Left colon (tissue), 2 donors: ENCODE measurements around the gene CEBPZ. TPM values are rescaled to one million over a fixed set of nuclear protein-coding genes. Genes with fewer than 3 reads are reported as not detected.

Experiments
- ATAC-seq: fragments of 200-7000 bp; cut with Tn5 transposase; one replicate; pipeline ENCODE4 v1.9.1; 2020; ENCODE audit warnings: mild to moderate bottlenecking, moderate library complexity
- DNase-seq, 2 donors: peaks; one replicate each; pipeline ENCODE4 v3.0.0-alpha.2; 2020
- intact Hi-C, 2 donors: fragments of 100-400 bp; cut with DNase I in 1 of 2; cut with micrococcal nuclease in 1 of 2; formaldehyde crosslinking; loops; one replicate each; pipeline versions ENCODE4 v1.11.2 to v1.14.0; 2022; cut with DNase I, micrococcal nuclease
- long read RNA-seq: library from polyadenylated mRNA; unstranded; transcript quantifications from one replicate; pipeline ENCODE4 v2.0.0, GENCODE V29; 2021
- total RNA-seq, 2 donors: library from RNA; stranded (reverse); fragmentation: NEBNext Ultra II Directional; extraction: Animal tissue kit (Norgen Biotek cat#: 25700); gene quantifications; one replicate each; pipeline ENCODE4 v1.2.1, GENCODE V29; 2021
- donor health status: DM: no; HTN: no; CAD: no.
- donor health status: DM: yes; HTN: yes; CAD: no.

The CEBPZ gene, protein sequence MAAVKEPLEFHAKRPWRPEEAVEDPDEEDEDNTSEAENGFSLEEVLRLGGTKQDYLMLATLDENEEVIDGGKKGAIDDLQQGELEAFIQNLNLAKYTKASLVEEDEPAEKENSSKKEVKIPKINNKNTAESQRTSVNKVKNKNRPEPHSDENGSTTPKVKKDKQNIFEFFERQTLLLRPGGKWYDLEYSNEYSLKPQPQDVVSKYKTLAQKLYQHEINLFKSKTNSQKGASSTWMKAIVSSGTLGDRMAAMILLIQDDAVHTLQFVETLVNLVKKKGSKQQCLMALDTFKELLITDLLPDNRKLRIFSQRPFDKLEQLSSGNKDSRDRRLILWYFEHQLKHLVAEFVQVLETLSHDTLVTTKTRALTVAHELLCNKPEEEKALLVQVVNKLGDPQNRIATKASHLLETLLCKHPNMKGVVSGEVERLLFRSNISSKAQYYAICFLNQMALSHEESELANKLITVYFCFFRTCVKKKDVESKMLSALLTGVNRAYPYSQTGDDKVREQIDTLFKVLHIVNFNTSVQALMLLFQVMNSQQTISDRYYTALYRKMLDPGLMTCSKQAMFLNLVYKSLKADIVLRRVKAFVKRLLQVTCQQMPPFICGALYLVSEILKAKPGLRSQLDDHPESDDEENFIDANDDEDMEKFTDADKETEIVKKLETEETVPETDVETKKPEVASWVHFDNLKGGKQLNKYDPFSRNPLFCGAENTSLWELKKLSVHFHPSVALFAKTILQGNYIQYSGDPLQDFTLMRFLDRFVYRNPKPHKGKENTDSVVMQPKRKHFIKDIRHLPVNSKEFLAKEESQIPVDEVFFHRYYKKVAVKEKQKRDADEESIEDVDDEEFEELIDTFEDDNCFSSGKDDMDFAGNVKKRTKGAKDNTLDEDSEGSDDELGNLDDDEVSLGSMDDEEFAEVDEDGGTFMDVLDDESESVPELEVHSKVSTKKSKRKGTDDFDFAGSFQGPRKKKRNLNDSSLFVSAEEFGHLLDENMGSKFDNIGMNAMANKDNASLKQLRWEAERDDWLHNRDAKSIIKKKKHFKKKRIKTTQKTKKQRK
- total RNA-seq: 10 to 100 TPM; 36.9 to 40.0 TPM
- long read RNA-seq, transcript CEBPZ-201 (16 exons, 3,463 nt): major isoform, 28 of 46 reads
- long read RNA-seq, partial matches to known transcripts: 14 of 46 reads
- long read RNA-seq, other reads (novel, unspliced or antisense): 4 of 46 reads

DNA sequence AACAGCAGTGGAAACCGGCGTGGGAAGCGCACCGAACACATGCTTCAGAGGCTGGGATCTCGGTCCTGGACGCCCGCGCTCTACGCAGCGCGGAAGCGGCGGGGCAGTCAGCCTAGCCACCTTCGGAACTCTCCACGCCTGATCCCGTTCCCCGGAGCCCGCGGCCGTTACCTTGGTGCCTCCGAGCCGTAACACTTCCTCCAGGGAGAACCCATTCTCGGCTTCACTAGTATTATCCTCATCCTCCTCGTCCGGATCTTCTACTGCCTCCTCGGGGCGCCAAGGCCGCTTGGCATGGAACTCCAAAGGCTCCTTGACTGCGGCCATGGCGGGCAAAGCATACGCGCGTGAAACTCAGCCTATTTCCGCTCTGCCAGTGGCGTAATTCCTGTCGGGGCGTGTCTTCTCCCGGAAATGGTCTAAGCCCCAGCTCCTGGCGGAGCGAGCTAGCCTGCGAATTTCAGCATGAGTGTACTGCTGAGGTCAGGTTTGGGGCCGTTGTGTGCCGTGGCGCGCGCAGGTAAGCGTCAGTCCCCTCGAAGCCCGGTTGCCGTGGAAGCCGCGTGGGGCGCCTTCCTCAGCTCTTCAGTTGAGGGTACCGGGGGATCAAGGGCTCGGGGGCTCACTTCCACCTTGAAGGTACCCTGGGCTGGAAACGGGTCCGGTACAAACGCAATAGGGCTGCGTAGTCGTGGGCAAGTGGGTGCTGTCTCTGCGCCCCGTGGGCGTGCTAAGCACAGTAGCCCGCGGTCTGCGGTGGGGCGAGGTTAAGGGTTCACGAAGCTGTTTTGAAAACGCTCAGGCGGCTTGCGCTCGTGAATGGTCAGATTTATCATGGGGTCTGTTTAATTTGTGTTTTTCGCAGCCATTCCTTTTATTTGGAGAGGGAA is at the start of gene CEBPZ, which contains the start of gene NDUFAF7:
Gene CEBPZ (minus strand): TSS at position 356 of the 890 bp plus-strand sequence. CDS start 29 bp downstream, at position 327.
Gene NDUFAF7 (plus strand): TSS at position 418 of the 890 bp plus-strand sequence. CDS start 48 bp downstream, at position 466.
- ATAC-seq: peak; percentile 96

DNA sequence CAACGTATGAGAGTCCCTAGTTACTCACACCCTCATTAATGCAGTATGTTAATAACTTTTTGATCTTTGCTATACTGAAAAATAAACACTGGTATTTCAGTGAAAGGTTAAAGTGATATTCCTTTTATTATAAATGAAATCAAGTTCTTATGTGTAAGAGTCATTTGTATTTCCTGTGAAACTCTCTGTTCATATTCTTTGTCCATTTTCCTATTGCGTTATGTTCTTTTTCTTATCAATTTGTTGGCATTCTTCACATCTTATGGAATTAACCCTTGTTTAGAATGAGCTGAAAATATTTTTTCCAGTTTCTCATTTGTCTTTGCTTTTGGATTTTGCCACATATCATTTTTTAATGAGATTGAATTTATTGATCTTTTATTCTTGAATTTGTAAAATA is 44.9 kb upstream of the CEBPZ start:
- intact Hi-C loops: no loop called here

More for the DNA sequence above, at the start of gene CEBPZ, which contains the start of gene NDUFAF7:
- intact Hi-C loops: no loop called here
- peak; percentile 93 to 94 for DNase-seq

GRCh38 chr2:37274359-37274965 is 43.1 kb upstream of the CEBPZ start:
- intact Hi-C loops: no loop called here
- ATAC-seq (no peak), DNase-seq (peak in 1 of 2 donors; percentile 32)

More for the DNA sequence above, 44.9 kb upstream of the CEBPZ start:
- DNase-seq (no peak), ATAC-seq (no peak)

DNA sequence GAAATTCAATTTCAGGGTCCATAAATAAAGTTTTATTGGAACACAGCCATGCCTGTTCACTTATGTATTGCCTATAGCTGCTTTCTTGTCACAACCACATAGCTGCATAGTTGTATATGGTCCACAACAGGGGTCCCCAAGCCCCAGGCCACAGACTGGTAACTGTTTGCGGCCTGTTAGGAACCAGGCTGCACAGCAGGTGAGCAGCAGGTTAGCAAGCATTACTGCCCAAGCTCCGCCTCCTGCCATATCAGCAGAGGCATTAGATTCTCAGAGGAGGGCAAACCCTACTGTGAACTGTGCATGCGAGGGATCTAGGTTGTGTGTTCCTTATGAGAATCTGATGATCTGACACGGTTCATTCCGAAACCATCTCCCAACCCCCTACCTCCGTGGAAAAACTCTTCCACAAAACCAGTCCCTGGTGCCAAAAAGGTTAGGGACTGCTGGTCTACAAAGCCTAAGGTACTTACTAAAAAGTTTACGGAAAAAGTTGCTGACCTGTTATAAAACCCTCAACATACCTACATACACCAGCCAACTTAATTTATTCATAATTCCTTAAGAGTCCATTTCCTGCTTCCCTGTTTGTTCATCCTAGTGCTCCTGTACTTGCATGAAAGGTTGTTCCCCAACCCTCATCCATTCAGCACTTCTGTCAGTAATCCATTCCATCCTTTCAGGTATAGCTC is 40.1 kb upstream of the CEBPZ start:
- intact Hi-C loops: no loop called here
- DNase-seq: no peak

DNA sequence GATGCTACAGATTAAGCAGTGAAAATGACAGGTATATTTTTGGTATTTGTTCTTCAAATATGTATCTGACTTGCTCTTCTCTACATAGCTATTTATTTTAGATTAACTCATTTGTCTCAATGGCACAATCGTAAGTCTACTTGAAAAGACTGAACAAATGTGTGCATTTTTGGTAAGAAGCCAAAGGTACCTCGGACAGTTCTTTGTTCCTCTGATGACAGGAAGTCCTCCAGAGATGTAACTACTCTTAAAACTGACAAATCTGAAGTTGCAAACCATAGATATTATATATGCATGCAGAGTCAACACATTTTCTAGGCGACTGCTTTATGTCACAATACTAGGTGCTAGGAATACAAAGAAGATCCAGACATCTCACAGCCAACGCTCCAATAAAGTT is 36.7 kb upstream of the CEBPZ start:
- DNase-seq (no peak), ATAC-seq (no peak)
- intact Hi-C loops: no loop called here

More for the DNA sequence above, 40.1 kb upstream of the CEBPZ start:
- ATAC-seq: no peak

DNA sequence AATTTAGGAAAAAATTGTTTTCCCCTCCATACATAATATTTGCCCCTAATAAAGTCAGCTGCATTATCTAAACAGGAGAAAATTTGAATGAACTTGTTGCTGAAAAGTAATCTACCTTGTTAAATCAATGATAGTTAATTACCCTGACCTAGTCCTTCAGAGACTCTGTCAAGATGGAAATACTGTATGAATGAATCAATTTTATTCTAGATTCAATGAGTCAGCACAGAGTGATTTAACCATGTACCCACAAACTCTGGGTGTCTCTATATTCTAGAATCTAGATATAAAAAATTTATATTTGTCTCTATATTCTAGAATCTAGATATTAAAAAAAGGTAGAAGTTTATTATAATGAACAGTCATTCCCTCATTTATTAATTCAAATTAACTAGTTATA is 36.3 kb upstream of the CEBPZ start:
- DNase-seq: no peak
- intact Hi-C loops: no loop called here
- ATAC-seq: no peak

- DNase-seq: no peak
- intact Hi-C loops: no loop called here
- ATAC-seq: no peak
Observed at GRCh38 chr2:37263839-37264238, 32.4 kb upstream of the CEBPZ start.

- no peak for ATAC-seq
- DNase-seq: no peak
- intact Hi-C loops: no loop called here
Observed at GRCh38 chr2:37262522-37262921, 31.1 kb upstream of the CEBPZ start.

- DNase-seq: no peak
- intact Hi-C loops: no loop called here
- no peak for ATAC-seq
Observed at GRCh38 chr2:37250869-37251740, 19.7 kb upstream of the CEBPZ start.

GRCh38 chr2:37246205-37246604 is 14.8 kb upstream of the CEBPZ start:
- ATAC-seq (no peak), DNase-seq (no peak)
- intact Hi-C loops: no loop called here

GRCh38 chr2:37244755-37245154 is 13.4 kb upstream of the CEBPZ start:
- DNase-seq (no peak), ATAC-seq (no peak)
- intact Hi-C loops: no loop called here

- ATAC-seq (no peak), DNase-seq (no peak)
- intact Hi-C loops: no loop called here
Observed at GRCh38 chr2:37244017-37244416, 12.6 kb upstream of the CEBPZ start.

GRCh38 chr2:37243435-37243834 is 12.0 kb upstream of the CEBPZ start:
- intact Hi-C loops: no loop called here
- ATAC-seq (no peak), DNase-seq (no peak)

DNA sequence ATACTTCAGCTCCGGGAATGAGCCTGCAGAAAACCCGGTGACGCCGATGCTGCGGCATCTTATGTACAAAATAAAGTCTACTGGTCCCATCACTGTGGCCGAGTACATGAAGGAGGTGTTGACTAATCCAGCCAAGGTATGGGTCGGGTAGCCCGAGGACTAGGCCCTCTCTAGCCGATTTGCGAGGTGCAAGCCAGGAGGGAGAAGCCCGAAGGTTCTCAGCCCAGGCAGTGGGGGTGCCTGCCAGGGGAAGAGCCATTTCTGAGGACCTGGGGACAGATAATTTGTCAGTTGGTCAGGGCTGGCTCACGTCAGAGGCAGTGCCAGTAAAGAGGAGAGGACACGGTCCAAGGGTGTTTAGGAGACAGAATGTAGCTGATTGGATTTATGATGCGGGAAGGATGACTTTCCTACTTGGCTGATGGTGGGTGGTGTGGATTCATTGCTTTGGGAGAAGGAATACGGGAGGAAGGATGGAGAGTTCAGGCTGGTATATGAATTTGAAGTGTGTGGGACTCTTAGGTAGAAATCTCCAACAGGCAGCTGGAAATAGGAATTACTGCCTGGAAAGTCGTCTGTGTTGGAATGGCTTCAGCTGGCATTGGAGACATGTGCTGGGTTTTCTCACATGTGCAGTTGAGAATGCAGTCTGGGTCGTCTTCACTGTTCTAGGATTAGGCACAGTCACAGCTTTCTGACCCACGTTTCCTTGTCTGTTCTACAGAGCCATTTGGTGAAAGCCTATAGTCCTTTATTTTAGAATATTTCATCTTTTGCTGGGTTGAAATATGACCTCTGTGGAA is 936 bp upstream of the CEBPZ start:
- ATAC-seq: peak; percentile 32
- intact Hi-C loops: no loop called here
- DNase-seq: peak in 1 of 2 donors; percentile 31

GRCh38 chr2:37230581-37230980 is 815 bp downstream of the CEBPZ start:
- intact Hi-C loops: no loop called here
- DNase-seq (no peak), ATAC-seq (peak; percentile 42)
